ENCODE data around the gene LCN6. TPM values are rescaled to one million over a fixed set of nuclear protein-coding genes. Genes with fewer than 3 reads are reported as not detected.

LCN6 gene
- total RNA-seq, 1 experiment from 2014 or later, result not detected

DNA sequence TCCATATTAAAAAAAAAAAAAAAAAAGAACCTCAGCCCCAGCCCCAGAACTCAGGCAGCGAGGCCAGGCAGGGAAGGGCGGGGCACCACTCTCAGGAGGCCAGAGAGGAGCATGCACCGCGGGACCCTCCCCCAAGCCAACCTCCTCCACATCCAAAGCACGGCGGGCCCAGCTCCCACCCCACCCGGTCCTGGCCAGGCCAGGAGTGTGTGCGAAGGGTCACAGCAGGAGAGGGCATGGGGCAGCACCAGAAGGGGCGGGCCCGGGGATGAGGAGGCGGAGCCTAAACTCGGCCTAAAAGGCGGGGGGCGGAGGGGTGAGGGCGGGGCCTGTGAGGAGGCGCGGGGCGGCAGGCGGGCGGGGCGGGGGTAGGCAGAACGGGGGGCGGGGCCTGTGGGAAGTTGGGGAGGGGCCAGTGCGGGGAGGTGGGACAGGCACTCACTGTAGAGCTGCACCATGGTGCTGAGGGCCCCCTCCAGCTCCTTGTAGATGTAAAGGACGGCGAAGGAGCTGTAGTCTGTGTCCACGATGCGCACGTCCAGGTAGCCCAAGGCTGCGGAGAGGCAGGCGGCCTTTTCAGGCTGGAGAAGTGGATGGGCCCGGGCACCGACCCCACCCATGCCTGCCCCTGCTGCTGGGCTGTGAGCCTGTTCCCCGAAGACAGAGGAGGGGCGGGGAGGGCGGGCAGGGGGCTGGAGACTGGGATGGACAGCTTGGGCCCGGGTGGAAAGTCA, 14.8 kb upstream of the LCN6 start:
- intact Hi-C loops (cut with micrococcal nuclease; ENCODE audit: unreplicated experiment), result no loop called here
- Mint-ChIP-seq H3K27ac (ENCODE audit: unreplicated experiment) (no peak overlapping the region), H3K4me3 (ENCODE audit: unreplicated experiment) (no peak overlapping the region), H3K4me1 (ENCODE audit: low read depth, unreplicated experiment) (peaks cover 14% of the 10 kb centered on the region), H3K9me3 (ENCODE audit: unreplicated experiment) (no peaks in the 10 kb centered on the region), H3K27me3 (ENCODE audit: insufficient read depth, unreplicated experiment) (no peaks in the 10 kb centered on the region), H3K36me3 (ENCODE audit: insufficient read depth, unreplicated experiment) (no peaks in the 10 kb centered on the region)
- ChIA-PET CTCF (no interaction called here), POLR2A (no interaction called here)
- peak in 1 of 2 experiments; percentile 68 for DNase-seq
- Histone ChIP-seq H3K36me3 (ENCODE audit: control insufficient read depth, insufficient read depth, low read length) (no peaks in the 10 kb centered on the region), H3K27me3 (replicated peaks; ENCODE audit: control insufficient read depth, insufficient read depth, low read length) (no peaks in the 10 kb centered on the region), H3K4me3 (ENCODE audit: low read depth, low read length) (no peak overlapping the region), H3K4me1 (peaks cover 7% of the 10 kb centered on the region), H3K9me3 (no peaks in the 10 kb centered on the region)
- TF ChIP-seq, protein P1, sequence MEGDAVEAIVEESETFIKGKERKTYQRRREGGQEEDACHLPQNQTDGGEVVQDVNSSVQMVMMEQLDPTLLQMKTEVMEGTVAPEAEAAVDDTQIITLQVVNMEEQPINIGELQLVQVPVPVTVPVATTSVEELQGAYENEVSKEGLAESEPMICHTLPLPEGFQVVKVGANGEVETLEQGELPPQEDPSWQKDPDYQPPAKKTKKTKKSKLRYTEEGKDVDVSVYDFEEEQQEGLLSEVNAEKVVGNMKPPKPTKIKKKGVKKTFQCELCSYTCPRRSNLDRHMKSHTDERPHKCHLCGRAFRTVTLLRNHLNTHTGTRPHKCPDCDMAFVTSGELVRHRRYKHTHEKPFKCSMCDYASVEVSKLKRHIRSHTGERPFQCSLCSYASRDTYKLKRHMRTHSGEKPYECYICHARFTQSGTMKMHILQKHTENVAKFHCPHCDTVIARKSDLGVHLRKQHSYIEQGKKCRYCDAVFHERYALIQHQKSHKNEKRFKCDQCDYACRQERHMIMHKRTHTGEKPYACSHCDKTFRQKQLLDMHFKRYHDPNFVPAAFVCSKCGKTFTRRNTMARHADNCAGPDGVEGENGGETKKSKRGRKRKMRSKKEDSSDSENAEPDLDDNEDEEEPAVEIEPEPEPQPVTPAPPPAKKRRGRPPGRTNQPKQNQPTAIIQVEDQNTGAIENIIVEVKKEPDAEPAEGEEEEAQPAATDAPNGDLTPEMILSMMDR (IDR thresholded peaks at IDR 0.05; ENCODE audit: insufficient read depth in 1 of 2, low read depth in 1 of 2, low read length in 1 of 2, severe bottlenecking in 1 of 2, unreplicated experiment in 1 of 2), result no peak
- BruUV-seq (replicated peaks), result no TSS peak

DNA sequence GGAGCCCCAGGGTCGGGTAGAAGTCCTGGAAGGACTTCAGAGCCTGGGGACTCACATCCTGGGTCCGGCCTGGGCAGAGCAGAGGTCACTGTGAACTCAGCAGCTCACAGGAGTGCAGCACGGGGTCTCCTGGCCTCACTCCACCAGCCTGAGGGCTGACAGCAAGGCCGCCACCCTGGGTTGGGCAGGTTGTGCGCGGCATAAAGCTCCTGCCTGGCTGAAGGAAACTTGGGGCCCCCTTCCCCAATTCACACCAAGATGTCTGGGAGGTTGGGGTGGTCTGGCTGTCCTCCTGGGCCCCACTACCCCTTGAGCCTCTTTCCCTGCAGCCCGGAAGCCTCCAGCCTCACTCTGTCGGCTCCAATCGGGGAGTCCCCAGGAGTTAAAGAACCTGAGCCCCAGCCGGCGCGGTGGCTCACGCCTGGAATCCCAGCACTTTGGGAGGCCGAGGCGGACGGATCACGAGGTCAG, 13.9 kb upstream of the LCN6 start:
- no peaks in the 10 kb centered on the region for H3K27me3 ChIP-seq (replicated peaks; ENCODE audit: control insufficient read depth, insufficient read depth, low read length)
- no peaks in the 10 kb centered on the region for H3K9me3 Mint-ChIP-seq (ENCODE audit: unreplicated experiment)
- no peak overlapping the region for H3K4me3 Mint-ChIP-seq (ENCODE audit: unreplicated experiment)
- TF ChIP-seq, protein P1 (IDR thresholded peaks at IDR 0.05; ENCODE audit: insufficient read depth in 1 of 2, low read depth in 1 of 2, low read length in 1 of 2, severe bottlenecking in 1 of 2, unreplicated experiment in 1 of 2), result no peak
- H3K4me1 Mint-ChIP-seq (ENCODE audit: low read depth, unreplicated experiment), result peaks cover 14% of the 10 kb centered on the region
- BruUV-seq (replicated peaks), result no TSS peak
- no peak for DNase-seq
- no peaks in the 10 kb centered on the region for H3K36me3 ChIP-seq (ENCODE audit: control insufficient read depth, insufficient read depth, low read length)
- no peaks in the 10 kb centered on the region for H3K9me3 ChIP-seq
- no peaks in the 10 kb centered on the region for H3K36me3 Mint-ChIP-seq (ENCODE audit: insufficient read depth, unreplicated experiment)
- H3K4me3 ChIP-seq (ENCODE audit: low read depth, low read length), result no peak overlapping the region
- ChIA-PET POLR2A (interaction anchor here (0.5 kb wide), 1 partner anchor 53 kb away, joined by 3 read pairs; no protein-coding TSS in a partner anchor), CTCF (no interaction called here)
- intact Hi-C loops (cut with micrococcal nuclease; ENCODE audit: unreplicated experiment), result no loop called here
- no peaks in the 10 kb centered on the region for H3K27me3 Mint-ChIP-seq (ENCODE audit: insufficient read depth, unreplicated experiment)
- H3K27ac Mint-ChIP-seq (ENCODE audit: unreplicated experiment), result no peak overlapping the region
- H3K4me1 ChIP-seq, result peaks cover 7% of the 10 kb centered on the region

DNA sequence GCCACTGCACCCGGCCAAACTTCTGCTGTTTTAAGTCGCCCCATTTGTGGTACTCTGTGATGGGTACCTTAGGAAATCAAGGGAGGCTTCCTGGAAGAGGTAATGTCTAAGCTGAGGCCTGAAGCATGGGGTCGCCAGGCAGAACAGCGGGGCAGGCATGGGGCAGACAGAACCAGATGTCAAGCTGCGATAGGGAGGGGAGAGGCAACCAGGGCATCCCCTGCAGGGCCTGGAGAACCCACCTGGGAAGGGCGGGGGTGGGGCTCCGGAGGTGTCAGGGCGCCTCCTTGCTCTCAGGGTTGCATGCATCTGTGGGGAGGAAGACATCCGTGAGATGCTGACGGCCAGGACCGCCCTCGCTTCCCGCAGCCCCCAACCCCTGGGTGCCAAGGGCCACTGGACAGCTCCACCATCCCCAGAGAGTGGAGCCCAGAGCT, 13.2 kb upstream of the LCN6 start:
- Histone ChIP-seq H3K4me1 (no peaks in the 10 kb centered on the region; the same call in none of the 2 replicates), H3K36me3 (ENCODE audit: control insufficient read depth, insufficient read depth, low read length) (no peaks in the 10 kb centered on the region), H3K27me3 (replicated peaks; ENCODE audit: control insufficient read depth, insufficient read depth, low read length) (no peaks in the 10 kb centered on the region), H3K4me3 (ENCODE audit: low read depth, low read length) (no peak overlapping the region), H3K9me3 (no peaks in the 10 kb centered on the region)
- intact Hi-C loops (cut with micrococcal nuclease; ENCODE audit: unreplicated experiment), result no loop called here
- DNase-seq, result no peak
- Mint-ChIP-seq H3K9me3 (ENCODE audit: unreplicated experiment) (no peaks in the 10 kb centered on the region), H3K4me1 (ENCODE audit: low read depth, unreplicated experiment) (peaks cover 7% of the 10 kb centered on the region), H3K27me3 (ENCODE audit: insufficient read depth, unreplicated experiment) (no peaks in the 10 kb centered on the region), H3K27ac (ENCODE audit: unreplicated experiment) (no peak overlapping the region), H3K36me3 (ENCODE audit: insufficient read depth, unreplicated experiment) (no peaks in the 10 kb centered on the region), H3K4me3 (ENCODE audit: unreplicated experiment) (no peak overlapping the region)
- ChIA-PET CTCF (interaction anchor here (0.6 to 1.0 kb wide), 2 partner anchors 39 to 482 kb away, joined by 3 read pairs; no protein-coding TSS in a partner anchor), POLR2A (interaction anchor here (0.5 kb wide), 1 partner anchor 52 kb away, joined by 3 read pairs; no protein-coding TSS in a partner anchor)
- BruUV-seq (replicated peaks), result no TSS peak
- TF ChIP-seq, protein P1 (IDR thresholded peaks at IDR 0.05; ENCODE audit: insufficient read depth in 1 of 2, low read depth in 1 of 2, low read length in 1 of 2, severe bottlenecking in 1 of 2, unreplicated experiment in 1 of 2), result no peak
